ENCODE results near the gene ADARB1.

Gene ADARB1

DNA sequence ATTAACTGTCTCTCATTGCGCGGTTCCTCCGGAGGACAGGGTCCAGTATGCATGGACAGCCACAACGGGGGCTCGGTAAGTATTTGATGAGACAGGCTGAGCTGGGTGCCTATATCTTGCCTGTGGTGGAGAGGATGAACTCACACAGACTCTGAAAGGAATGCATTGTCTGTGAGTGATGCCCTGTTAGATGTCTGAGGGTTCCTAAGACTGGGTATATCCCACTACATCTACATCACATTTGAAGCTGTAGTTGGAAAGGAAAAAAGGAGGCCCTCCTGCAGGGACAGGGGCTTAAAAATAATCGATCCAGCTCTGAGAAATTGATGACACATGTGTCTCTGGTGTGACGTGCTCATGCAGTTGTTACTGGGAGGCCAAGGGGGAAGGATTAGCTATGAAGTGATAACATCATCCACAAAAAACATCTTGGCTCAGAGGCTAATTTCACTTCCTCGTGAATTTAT is 1.9 kb downstream of the ADARB1 start:
- no peak for DNase-seq

DNA sequence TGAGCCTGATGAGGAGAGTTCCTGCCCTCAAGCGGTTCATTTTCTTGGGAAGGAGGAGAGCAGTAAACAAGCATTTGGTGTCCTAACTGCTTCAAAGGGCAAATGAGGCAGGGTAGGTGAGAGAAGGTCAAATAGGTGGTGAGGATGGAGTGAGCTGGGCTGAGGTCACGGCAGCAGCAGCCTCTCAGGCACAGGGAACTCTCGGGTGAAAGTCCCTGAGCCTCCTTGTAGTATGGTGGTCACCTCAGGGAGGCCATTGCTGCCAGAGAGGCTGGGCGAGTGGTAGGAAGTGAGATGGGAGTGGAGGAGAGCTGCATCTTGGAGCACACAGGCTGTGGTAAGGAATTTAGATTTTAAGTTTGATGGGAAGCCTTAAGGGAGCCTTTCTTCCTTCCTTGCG is 4.0 kb downstream of the ADARB1 start:
- no peak for DNase-seq

DNA sequence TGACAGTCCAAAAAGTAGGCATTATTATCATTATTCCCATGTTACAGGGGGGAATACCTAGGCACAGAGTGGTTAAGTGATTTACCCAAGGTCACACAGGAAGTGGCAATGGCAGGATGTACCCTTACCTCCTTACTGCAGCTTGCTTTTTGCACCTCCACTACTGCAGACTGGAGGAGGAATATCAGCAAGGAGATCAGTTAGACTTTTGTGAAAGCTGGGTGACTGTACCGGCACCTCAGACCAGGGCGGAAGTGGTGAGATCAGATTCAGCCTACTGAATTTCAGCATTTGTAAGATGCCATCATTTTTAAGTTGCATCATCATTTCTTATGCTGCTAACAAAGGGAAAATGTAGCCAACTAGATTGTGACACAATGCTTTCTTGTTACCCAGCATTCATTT is 4.5 kb downstream of the ADARB1 start:
- DNase-seq: peak; percentile 83

DNA sequence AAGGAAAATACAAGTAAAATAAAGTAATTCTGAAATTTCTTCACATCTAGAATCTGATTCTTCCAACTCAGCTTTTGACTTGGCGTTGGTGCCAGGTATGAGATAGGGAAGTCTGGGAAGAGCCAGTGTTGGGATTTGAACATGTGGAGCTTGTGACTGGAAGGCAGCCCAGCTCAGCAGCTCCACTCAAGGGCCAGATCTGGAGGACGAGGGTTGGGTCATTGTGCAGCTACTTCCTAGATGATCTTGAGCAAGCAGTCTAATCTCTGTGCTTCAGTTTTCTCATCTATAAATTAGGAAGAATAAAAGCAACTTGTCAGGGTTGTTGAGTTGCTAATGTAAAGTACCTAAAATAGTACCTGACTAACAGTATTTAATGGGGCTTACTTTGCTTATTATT is 5.0 kb downstream of the ADARB1 start:
- DNase-seq: no peak

DNA sequence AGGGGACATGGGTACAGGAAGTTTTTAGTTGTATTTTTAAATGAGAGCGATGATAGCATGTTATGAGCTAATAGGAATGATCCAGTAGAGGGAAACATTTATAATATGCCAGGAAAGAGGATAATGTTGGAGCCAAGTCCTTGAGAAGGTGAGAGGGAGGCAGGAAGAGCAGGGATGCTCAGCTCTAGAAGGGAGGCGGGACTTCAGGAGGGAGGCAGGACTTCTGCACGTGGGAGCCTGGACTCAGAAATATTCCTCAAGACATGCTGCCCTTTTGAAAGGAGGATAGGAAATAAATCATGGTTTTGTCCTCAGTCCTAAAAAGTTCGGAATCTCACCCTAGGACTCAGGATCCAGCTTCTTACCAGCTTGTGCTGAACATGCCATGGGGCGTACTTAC is 5.9 kb downstream of the ADARB1 start:
- no peak for DNase-seq

DNA sequence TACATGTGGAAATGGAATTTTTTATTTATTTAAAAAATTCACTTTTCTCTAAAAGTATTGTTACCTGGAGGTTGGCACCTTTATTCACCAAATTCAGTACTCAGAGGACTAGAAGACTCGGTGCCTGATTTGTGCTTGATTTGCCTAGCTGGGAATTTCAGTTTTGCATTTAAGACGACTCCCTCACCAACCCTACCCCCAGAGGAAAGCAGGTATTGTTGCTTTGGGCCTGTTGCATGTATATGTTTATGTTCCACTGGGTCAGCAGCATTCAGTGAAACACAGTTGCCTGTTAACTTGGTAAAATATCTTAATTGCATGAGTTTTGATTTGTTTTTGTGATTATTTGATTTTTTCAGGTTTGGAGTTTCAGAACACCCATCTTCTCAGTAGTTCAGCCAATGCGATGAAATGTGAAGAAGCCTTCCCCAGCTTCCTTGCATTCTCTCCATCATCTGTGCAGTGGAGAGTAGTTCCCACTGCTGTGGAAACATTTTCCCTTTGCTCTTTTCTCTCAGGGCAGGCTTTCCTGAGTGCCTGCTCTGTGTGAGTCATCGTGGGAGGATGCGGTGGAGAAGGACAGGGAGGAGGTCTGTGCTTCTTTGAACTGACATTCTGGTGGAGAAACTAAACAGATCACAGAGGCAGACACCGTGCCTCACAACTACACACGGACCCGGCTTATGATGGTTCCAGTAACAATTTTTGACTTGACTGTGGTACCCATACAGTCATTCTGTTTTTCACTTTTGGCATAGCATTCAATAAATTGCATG is 6.4 kb downstream of the ADARB1 start:
- peak; percentile 37 for DNase-seq

DNA sequence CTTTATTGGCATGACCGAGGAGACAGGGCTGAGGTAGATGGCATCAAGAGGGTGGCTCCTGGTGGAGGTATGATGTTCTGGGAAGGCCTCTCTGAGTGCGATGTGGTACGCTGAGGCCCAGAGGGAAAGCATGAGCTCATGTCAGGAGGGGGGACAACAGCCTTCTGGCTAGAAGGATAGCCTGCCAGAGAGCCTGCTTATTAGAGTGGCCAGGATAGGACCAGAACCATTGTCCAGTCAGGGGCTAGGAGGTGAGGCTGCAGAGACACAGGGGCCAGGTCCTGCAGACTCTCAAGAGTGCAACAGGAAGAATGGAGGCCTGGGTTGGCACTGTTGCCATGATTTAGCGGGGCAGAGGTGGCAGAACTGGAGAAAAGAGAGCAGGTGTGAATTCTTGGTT is 7.3 kb downstream of the ADARB1 start:
- no peak for DNase-seq

DNA sequence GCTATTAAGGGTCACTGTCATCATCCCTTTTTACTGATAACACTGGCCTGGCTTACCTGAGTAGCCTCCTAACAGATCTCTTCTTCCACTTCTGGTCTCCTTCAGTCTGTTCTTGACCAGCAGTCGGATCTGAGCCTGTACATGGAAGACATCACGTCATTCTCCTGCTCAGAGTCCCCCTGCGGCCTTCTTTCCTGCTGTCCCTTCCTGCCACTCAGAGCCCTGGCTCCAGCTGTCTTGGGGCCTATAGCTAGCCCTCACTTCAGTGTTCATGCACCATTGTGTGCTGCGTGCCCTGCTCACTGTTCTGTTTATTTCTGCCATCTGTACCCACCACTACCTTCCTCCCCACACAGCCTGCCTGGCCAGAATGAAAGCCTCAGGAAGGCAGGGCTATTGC is 8.4 kb downstream of the ADARB1 start:
- DNase-seq: no peak

DNA sequence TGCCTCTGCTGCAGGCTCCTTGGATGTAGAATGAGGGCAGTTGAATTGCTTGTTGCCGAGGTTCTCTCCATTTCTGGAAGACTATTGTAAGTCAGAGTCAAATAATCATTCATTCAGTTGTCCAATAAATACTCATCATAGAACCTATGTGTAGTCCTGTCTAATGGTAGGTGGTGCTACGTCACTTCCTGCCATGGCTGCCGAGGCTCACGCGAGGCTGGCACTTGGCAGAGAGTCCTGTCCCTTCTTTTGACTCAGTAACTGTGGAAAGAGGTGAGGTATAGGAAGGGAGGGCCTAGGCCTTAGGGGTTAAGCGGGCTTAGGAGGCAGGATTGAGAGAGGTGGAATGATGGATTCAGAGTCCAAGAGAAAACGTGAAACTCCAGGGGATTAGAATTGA is 9.7 kb downstream of the ADARB1 start:
- no peak for DNase-seq

DNA sequence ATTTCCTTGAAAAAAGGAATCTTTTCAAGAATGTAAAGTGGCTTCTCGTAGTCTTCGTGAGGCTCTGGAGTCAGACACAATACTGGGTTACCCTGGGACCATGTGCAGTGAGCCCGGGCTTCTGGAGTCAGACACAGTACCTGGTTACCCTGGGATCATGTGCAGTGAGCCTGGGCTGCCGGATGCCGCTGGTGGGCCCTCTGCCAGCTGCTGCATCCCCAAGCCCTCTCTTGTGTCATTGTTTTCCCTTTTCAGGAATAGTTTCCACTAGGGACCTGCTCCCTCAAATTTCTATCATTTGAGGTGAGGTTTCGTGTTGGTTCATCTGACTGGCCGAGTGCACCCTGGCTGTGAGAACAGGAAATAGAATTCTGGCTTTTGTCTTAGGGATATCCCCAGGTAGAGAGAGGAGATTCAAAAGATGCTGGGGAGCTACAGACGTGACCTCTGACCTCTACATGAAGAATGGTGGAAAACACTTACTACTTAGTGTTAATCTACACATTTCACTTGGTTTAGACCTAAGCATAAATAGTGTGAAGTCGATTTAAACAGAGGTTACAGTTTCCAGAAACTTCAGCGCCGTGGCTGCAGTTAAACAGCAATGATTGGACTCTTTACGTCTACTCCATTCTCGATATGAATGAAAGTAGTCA is 10.6 kb downstream of the ADARB1 start:
- no peak for DNase-seq

DNA sequence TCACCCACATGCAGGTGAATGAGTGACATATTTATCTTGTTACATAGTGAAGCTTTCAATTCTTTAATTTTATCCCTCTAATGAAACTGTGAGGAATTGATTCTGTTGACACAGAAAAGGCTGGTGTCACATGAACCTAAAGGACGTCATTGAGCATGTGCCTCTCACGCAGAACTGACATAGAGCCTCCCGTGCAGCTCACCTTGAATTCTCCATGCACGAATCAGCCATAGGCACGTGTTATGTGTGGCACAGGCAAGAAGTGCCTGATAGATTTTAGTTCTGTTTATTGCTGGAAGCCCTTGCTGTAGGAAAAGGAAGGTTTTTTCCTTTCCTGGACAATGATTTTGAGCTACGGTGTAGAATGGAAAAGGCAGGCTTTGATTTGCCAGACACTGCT is 11.3 kb downstream of the ADARB1 start:
- DNase-seq: no peak

DNA sequence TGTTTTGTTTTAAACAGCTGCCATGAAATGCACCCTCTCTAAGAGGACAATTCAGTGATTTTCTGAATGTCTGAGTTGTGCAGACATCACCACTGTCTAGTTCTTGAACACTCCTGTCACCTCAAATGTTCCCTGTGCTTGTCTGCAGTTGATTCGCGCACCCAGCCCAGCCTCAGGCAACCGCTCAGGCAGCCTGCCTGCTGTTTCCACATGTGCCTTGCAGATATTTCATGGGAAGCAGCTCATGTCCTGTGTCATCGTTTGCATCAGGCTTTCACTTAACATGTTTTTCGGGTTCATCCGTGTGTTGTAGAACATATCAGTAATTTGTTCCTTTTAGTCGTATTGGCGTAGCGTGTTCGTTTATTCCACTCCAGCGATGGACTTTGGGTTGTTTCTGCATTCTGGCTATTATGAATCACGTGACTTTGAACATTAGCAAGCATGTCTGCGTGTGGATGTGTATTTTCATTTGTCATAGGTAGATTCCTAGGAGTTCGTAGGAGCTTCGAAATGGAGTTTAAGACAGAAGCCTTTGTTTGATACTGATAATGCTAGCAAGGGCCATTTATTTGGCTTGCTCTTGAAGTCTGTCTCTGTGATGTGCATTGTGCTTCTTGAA is 12.1 kb downstream of the ADARB1 start:
- DNase-seq: no peak

DNA sequence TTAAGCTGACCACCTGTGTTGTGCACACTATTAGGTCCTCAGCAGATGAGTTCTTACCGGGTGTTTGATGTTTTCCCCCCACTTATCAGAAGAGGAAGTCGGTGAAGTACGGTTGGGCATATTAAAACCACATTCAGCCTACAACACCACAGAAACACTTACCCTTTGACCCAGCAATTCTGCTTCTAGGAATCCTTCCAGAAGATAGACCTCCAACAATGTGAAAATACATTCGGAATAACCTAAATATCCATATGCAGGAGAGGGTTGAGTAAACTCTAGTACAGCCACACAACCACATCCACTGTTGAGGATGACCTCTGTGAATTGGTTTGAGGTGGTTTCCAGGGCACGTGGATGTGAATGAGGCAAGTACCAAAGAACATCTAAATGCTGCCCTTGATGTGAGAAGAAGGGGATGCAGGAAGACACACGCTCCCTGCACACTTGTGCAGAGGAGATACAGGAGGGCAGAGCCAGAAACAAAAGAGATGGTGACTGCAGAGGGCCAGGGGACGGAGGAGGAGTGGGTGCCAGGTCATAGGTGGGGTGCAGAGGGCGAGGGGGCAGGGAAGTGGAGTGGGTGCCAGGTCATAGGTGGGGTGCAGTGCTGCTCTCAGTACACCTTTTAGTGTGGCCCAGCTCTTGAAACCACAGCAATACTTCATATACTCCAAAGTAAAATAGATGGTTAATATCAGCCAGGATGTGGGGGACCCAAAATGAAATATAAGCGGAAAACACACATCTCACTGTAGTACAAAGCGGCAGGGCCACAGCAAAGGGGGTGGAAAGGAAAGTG is 12.8 kb downstream of the ADARB1 start:
- DNase-seq: no peak

DNA sequence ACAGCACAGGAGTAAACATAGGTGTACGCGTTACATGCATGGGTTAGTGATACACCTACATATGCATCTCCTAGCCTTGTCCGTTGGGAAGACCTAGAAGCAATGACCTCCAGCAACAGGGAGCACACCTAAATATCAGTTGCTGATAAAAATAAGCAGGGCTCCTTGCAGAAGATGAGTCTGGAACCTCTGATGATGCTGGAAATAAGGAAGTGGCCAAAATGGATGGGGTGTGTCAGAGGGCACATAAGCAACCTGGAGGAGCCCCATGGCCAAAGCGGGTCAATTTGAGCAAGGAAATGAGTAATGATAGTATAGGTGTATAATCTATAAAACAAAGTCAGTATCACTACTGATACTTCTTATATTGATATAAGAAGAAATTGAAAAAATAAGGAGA is 13.7 kb downstream of the ADARB1 start:
- DNase-seq: no peak

DNA sequence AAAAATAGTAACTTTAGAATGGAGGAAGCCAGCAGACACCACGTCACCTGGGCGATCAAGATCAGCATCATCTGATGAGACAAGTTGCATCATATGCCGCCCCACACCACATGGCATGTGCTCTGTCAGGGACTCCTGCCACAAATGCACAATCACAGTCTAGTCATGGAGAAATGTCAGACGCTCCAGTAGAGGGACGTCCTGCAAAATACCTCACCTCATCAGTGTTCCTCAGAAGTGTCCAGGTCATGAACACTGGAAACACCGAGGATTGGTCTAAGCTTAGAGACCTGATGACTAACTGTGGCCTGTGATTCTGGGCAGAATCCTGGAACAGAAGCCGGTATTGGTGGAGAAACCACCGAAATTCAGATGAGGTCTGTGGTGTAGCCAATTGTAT is 14.3 kb downstream of the ADARB1 start:
- peak; percentile 31 for DNase-seq

DNA sequence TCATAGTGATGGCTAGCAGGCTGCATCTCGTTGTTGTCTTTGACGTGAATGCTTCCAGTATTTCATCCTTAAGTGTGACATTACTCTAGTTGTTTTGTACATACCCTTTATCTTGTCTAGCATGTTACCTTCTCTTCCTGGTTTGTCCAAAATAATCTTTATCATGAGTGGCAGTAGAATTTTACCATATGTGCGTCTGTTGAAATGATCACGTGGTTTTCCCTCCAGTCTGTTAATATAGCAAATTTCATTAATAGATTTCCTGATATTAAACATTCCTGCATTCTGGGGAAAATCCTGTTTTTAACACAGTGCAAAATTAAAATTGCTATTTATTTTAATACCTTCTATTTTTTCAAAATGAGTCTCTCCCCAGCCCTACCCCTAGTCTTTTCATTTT is 15.6 kb downstream of the ADARB1 start:
- no peak for DNase-seq

DNA sequence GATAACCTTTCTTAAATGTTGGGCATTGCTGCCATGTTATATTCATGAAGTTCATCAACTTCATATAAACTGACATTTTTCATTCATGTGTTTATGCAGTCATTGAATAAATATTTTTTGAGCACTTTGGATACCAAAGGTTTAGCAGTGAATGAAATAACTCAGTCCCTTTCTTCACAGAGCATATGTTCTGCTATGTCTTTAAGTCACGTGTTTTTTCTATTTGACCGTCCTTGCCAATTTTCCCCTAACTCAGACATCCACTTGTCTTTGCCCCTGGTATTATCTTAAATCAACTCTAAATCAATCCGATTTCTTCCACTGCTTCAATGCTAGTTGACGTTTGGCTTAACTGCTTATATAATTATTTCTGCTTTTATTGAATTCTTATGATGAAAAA is 16.6 kb downstream of the ADARB1 start:
- DNase-seq: no peak

DNA sequence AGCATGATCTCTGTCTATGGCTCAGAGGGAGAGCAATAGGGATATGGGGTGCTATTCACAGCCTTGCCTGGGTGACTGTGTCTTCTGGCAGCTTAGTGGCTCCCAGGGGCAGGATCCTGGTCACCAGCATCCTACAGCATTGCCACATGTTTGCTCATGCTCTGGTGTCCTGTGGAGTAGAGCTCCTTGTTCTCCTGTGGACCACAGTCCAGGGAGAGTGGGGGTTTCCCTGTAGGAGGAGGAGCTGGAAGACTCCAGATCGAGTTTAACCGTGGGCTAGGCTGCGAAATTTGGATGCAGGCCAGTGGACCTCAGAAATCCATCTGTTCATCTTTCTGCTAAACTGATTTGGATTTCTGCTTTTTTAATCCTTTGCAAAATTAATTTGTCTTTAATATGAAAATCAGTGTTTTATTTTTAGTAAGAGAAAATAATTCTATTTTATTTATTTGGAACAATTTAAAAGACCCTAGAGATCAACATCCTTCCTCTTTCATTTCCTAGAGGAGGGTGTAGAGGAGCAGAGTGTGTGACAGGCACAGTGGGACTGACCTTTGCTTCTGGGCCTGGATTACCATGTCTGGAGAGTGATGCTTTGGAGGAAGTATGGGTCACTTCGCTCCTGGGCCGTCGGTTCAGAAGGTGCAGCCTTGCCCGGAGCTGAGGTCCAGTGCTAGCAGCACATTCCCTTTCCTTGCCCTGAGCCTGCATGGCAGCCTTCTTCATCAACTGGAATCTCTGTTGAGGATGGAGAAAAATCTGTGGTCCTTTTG is 17.4 kb downstream of the ADARB1 start:
- no peak for DNase-seq

DNA sequence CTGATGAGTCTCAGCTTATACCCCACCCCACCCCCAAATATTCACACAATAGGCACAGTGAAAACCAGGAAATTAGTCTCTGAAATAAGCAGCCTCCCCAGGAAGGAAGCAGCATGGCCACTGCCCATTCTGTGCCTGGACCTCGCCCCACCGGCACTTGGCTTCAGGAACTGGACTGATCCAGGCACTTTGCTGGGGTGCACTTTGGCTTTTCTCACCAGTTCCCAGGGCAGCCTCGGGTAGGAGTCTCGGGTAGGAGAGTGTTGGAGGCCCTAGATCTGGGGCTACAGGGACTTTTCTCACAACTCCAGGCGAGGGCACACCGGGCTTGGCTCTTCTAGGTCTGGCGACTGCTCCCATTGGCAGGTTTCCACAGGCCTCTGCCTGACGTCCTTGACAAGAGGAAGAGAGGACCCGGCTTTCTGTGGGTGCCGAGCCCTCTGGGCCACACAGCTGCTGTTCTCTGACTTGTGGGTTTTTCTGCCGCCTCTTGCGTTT is 18.7 kb downstream of the ADARB1 start:
- DNase-seq: no peak

DNA sequence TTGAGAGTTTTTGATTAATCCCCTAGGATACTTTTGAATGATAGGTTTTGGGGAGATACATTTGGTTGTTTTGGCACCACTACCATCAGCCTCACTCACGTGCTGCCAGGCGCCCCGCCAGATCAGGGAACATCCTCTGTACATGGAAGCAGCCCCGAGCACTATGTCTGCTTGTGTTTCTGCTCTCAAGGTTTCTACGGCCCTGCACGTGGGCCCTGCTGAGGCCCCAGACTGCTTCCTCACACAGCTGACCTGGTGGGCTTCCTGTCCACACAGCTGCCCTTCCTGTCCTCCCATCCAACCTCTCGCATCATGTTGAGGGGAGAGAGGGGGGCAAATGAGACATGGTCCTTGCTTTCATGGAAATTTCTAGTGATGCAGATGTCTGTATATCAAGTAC is 20.0 kb downstream of the ADARB1 start:
- DNase-seq: no peak

DNA sequence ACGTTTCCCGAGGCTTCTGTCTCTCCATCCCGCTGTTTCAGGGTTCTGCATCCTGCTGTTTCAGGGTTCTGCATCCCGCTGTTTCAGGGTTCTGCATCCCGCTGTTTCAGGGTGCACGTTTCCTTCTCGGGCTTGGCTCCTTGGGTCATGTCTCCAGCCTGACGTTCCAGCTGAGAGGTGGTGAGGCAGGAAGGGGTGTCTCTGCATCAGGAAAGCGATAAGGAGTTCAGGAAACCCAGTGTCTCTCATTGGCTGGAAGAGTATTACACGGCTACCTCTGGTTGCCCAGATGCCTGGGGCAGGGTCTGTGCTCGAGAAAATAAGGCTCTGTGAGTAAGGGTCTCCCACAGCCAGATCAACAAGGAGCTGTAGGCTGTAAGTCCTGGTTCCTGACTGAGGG is 21.1 kb downstream of the ADARB1 start:
- DNase-seq: no peak

DNA sequence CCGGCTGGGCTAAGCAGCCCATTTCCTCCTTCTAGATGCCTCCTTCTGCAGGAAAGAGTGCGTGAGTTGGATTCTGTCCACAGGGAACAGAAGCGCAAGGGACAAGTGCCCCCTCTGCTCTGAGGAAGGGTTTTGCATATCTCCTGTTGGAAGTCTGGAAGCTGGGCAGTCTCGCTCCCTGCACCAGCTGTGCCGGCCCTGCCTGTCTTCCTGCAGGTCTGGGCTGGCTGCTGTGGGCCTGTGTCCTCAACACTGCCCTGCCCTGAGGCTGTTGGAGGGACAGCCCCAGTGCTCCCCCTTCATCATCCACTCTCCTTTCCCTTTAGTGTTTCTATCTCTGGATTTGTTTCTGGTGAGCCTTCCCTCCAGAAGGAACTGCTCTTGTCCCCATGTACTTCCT is 21.8 kb downstream of the ADARB1 start:
- DNase-seq: no peak

Data from stimulated activated CD4-positive, alpha-beta T cell treated with anti-CD3 and anti-CD28 coated beads, Interleukin-1b, Interleukin-23, amount 100 ng/mL, for 48 hours (primary cell).